ENCODE data around the gene SPOPL. TPM values are rescaled to one million over a fixed set of nuclear protein-coding genes. Genes with fewer than 3 reads are reported as not detected.

Gene SPOPL
- total and polyA plus RNA-seq, 9 of the 15 experiments (the other 6 are each of a cell fraction or from before 2014, with no cell fraction given) = 0.53 to 6.1 (median 4.1) TPM

DNA sequence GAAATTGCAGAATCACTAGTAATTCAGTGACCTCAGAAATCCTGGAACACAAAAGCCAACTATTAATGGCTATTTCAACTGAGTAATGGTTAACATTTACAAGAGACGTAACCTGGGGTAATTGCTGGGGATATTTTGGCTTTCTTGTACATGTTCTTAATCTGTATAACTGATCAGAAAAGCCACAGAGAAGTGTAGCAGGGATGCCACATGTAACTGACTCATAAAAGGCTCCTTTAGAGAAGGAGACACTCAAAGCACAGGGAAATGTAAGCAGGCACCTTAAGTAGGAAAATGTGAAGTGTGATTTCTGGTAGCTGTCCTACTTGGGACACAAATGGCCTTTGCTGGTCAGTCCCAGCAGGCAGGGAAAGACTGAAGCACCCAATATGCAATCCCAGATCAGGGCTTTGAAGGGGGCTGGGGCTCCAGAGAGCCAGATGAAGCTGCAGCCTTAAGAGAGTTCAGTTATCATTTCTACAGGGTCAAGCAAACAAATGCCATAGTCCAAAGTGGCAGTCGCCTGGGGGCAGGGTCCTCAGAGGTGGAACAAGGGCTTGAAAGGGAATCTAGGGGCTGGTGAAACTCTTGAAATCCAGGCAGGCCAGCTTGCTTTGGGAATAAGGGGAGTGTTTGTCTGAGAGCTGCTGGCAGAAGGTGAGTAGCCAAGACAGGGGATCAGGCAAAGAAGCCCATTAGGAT, 7.2 kb upstream of the SPOPL start:
- Histone ChIP-seq H3K27me3 (ENCODE audit: control insufficient read depth in 2 of 2, insufficient read depth in 2 of 2, low read length in 2 of 2) (no peaks in the 10 kb centered on the region), H3K9ac (ENCODE audit: insufficient read depth in 1 of 2, low read depth in 2 of 2, low read length in 2 of 2) (no peak overlapping the region), H2AFZ (ENCODE audit: low read depth, low read length) (no peak overlapping the region), H3K9me1 (ENCODE audit: control insufficient read depth, insufficient read depth, low read length) (no peaks in the 10 kb centered on the region), H3K4me2 (ENCODE audit: insufficient read depth, low read length) (no peak overlapping the region; the same call in 1 of the 2 replicates), H4K20me1 (replicated peaks; ENCODE audit: control insufficient read depth, insufficient read depth, low read length) (no peaks in the 10 kb centered on the region), H3K9me3 (replicated peaks; ENCODE audit: control insufficient read depth, insufficient read depth, low read depth, low read length) (no peaks in the 10 kb centered on the region), H3K4me1 (replicated peaks in 1 of 2; ENCODE audit: control insufficient read depth in 2 of 2, insufficient read depth in 2 of 2, low read length in 2 of 2) (peaks cover 9 to 26% of the 10 kb centered on the region in 2 experiments; a peak in 3 of 5 replicates), H3K36me3 (ENCODE audit: control insufficient read depth, insufficient read depth, low read length) (no peaks in the 10 kb centered on the region; the same call in 2 of the 3 replicates), H3K4me3 (no peak overlapping the region), H3K27ac (ENCODE audit: extremely low read depth, low read depth, low read length) (no peak overlapping the region), H3K79me2 (ENCODE audit: control insufficient read depth, insufficient read depth, low read length) (no peaks in the 10 kb centered on the region)
- ATAC-seq = peak; percentile 51
- BruUV-seq (replicated peaks) = no TSS peak
- no peak for DNase-seq (ENCODE audit: extremely low read depth in 1 of 4, low spot score in 3 of 4)
- intact Hi-C loops (cut with micrococcal nuclease) = no loop called here
- ChIA-PET POLR2A (no interaction called here), CTCF (ENCODE audit: low intra/inter-chr PET ratio) (no interaction called here)
- peak; percentile 42 for FAIRE-seq
- 42% methylated on average over 2 of the region's 2 CpGs for WGBS (ENCODE audit: insufficient coverage, low coverage, missing lambda C conversion rate)
- in situ Hi-C loops (cut with MboI) = no loop called here
- TF ChIP-seq, protein P1, sequence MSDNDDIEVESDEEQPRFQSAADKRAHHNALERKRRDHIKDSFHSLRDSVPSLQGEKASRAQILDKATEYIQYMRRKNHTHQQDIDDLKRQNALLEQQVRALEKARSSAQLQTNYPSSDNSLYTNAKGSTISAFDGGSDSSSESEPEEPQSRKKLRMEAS (CRISPR knock-in tag; IDR thresholded peaks at IDR 0.05) = no peak
- TF ChIP-seq MYC (IDR thresholded peaks at IDR 0.05; ENCODE audit: low read depth, low read length) = no peak
- TF ChIP-seq MYC (CRISPR knock-in tag; IDR thresholded peaks at IDR 0.05; ENCODE audit: borderline replicate concordance, low read depth) = no peak
- no peak for TF ChIP-seq SRSF9 (IDR thresholded peaks at IDR 0.05; ENCODE audit: borderline replicate concordance, low read depth, low read length)
- TF ChIP-seq BACH1 (tag; IDR thresholded peaks at IDR 0.05) = no peak
- no peak for TF ChIP-seq TAF9B (IDR thresholded peaks at IDR 0.05; ENCODE audit: partially characterized antibody)
- TF ChIP-seq ZKSCAN3 (CRISPR knock-in tag; IDR thresholded peaks at IDR 0.05) = no peak
- no peak for TF ChIP-seq ZNF133 (CRISPR knock-in tag; IDR thresholded peaks at IDR 0.05)
- TF ChIP-seq ZNF217 (CRISPR knock-in tag; IDR thresholded peaks at IDR 0.05) = no peak
- no peak for TF ChIP-seq HNRNPUL1 (IDR thresholded peaks at IDR 0.05; ENCODE audit: low read length)
- no peak for TF ChIP-seq ZNF23 (CRISPR knock-in tag; IDR thresholded peaks at IDR 0.05)
- no peak for TF ChIP-seq YY1 (IDR thresholded peaks at IDR 0.05; ENCODE audit: borderline replicate concordance in 1 of 3, control insufficient read depth in 1 of 3, extremely low read depth in 1 of 3, insufficient read depth in 3 of 3, insufficient read length in 1 of 3, insufficient replicate concordance in 2 of 3, low read depth in 1 of 3, low read length in 2 of 3)
- no peak for TF ChIP-seq TCF3 (CRISPR knock-in tag; IDR thresholded peaks at IDR 0.05)
- TF ChIP-seq TARDBP (IDR thresholded peaks at IDR 0.05) = no peak
- TF ChIP-seq, protein P2, sequence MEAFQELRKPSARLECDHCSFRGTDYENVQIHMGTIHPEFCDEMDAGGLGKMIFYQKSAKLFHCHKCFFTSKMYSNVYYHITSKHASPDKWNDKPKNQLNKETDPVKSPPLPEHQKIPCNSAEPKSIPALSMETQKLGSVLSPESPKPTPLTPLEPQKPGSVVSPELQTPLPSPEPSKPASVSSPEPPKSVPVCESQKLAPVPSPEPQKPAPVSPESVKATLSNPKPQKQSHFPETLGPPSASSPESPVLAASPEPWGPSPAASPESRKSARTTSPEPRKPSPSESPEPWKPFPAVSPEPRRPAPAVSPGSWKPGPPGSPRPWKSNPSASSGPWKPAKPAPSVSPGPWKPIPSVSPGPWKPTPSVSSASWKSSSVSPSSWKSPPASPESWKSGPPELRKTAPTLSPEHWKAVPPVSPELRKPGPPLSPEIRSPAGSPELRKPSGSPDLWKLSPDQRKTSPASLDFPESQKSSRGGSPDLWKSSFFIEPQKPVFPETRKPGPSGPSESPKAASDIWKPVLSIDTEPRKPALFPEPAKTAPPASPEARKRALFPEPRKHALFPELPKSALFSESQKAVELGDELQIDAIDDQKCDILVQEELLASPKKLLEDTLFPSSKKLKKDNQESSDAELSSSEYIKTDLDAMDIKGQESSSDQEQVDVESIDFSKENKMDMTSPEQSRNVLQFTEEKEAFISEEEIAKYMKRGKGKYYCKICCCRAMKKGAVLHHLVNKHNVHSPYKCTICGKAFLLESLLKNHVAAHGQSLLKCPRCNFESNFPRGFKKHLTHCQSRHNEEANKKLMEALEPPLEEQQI (IDR thresholded peaks at IDR 0.05) = no peak
- no peak for TF ChIP-seq SMAD1 (IDR thresholded peaks at IDR 0.05; ENCODE audit: low read depth, low read length, partially characterized antibody)
- no peak for TF ChIP-seq SMAD2 (IDR thresholded peaks at IDR 0.05; ENCODE audit: low read depth, low read length)
- TF ChIP-seq STAG1 (CRISPR knock-in tag; IDR thresholded peaks at IDR 0.05; ENCODE audit: borderline replicate concordance) = no peak
- no peak for TF ChIP-seq HEY1 (CRISPR knock-in tag; IDR thresholded peaks at IDR 0.05; ENCODE audit: borderline replicate concordance)
